Hematopoietic multipotent progenitor cell (in vitro differentiated cells): ENCODE measurements around the gene PLEKHO2. TPM values are rescaled to one million over a fixed set of nuclear protein-coding genes. Genes with fewer than 3 reads are reported as not detected.
"Not testable (repeated sequence)": the region's sequence is repeated elsewhere in the genome, so short reads cannot be mapped to it uniquely, and the experiment has no call there.

Experiments
- DNase-seq, 3 donors: peaks; one replicate each; pipeline ENCODE4 v3.0.0-alpha.2; 2011 to 2015; ENCODE audit warnings: low read depth in 2 of 3, low spot score in 2 of 3
- total RNA-seq: library from RNA; depleted of rRNA; stranded (reverse); fragments of >200 nt; gene quantifications from one replicate; pipeline ENCODE4 v1.2.3, GENCODE V29; 2012

PLEKHO2 gene, protein sequence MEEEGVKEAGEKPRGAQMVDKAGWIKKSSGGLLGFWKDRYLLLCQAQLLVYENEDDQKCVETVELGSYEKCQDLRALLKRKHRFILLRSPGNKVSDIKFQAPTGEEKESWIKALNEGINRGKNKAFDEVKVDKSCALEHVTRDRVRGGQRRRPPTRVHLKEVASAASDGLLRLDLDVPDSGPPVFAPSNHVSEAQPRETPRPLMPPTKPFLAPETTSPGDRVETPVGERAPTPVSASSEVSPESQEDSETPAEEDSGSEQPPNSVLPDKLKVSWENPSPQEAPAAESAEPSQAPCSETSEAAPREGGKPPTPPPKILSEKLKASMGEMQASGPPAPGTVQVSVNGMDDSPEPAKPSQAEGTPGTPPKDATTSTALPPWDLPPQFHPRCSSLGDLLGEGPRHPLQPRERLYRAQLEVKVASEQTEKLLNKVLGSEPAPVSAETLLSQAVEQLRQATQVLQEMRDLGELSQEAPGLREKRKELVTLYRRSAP
- 45.8 TPM for total RNA-seq

DNA sequence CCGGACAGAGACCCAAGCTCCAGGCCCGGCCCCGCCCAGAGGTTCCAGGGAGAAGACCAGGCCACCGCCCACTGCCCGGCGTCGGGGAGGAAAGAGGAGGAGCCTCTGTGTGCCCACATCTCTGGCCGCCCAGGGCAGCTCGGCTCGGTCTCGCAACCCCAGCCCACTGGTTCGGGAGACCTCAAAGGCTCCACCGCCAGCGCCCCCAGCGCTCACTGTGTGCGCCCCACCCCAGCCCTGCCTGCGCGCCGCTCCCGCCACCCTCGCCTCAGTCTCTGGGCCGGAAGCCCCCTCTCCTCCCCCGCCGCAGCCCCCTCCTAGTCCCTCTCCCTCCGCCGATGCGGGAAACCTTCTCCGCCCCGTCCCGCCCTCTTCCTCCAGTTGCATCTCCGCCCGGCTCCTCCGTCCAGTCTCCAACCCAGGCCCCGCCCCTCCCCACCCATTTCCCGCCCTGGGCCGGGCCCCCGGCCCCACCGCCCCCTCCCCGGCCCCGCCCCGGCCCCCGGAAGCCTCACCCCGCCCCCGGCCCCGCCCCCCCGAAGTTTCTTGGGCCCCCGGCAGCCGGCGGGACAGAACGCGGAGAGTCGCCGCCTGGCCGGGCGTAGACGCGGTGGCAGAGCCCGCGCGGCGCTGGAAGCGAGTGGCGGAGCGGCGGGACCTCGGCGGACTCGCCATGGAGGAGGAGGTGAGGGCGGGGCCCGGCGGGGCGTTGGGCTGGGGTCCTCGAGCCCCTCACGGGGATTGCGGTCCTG, at the start of gene PLEKHO2:
PLEKHO2 (plus strand) TSS at position 572 of the 752 bp plus-strand sequence; CDS start at position 674, 102 bp downstream.
- DNase-seq, result peak; percentile 66 to 98 (median 98)

DNA sequence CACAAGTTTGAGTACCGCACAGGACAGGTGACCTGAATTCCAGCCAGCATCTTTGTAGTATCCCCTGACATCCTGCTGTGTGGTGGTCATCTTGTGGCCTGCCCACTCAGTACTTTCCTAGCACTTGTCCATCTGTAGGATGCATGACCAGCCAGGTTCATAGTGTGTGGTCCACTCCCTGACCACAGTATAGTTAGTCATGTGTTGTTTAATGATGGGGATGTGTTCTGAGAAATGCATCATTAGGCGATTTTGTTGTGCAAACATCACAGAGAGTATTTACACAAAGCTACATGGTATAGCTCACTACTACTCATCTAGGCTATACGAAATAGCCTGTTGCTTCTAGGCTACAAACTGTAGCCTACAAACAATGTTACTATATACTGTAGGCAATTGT, 49.4 kb upstream of the PLEKHO2 start:
- no peak for DNase-seq

DNA sequence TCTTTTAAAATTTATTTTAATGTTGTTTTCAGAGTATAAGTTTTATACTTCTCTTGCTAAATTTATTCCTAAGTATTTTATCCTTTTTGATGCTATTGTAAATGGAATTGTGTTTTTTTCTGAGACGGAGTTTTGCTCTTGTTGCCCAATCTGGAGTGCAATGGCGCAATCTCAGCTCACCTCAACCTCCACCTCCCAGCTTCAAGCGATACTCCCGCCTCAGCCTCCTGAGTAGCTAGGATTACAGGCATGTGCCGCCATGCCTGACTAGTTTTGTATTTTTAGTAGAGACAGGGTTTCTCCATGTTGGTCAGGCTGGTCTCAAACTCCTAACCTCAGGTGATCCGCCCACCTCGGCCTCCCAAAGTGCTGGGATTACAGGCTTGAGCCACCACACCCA, 46.4 kb upstream of the PLEKHO2 start:
- not testable (repeated sequence) for DNase-seq

DNA sequence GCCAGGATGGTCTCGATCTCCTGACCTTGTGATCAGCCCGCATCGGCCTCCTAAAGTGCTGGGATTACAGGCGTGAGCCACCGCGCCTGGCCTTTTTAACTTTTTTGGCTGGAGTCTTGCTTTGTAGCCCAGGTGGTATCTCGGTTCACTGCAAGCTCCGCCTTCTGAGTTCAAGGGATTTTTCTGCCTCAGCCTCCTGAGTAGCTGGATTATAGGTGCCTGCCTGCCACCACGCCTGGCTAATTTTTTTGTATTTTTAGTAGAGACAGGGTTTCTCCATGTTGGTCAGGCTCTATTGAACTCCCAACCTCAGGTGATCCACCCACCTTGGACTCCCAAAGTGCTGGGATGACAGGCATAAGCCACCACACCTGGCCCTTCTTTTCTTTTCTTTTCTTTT, 45.8 kb upstream of the PLEKHO2 start:
- DNase-seq, result not testable (repeated sequence)

DNA sequence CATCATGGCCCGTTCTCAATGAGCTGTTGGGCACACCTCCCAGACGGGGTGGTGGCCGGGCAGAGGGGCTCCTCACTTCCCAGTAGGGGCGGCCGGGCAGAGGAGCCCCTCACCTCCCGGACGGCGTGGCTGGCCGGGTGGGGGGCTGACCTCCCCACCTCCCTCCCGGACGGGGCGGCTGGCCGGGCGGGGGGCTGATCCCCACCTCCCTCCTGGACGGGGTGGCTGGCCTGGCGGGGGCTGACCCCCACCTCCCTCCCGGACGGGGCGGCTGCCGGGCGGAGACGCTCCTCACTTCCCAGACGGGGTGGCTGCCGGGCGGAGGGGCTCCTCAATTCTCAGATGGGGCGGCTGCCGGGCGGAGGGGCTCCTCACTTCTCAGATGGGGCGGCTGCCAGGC, 42.8 kb upstream of the PLEKHO2 start:
- DNase-seq, result not testable (repeated sequence)

DNA sequence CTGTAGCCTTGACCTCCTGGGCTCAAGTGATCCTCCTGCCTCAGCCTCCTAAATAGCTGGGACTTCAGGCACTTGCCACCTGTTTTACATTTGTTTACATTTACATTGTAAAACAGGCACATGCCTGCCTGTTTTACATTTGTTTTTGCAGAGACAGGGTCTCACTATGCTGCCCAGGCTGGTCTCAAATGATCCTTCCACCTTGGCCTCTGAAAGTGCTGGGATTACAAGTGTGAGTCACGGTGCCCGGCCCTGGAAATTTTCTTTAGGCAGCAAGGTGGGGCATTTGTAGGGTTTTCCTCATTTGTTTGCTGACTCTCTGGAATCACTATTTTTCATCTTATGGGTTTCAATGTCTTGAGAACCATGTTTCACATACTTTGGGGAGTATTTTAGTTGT, 41.2 kb upstream of the PLEKHO2 start:
- no peak for DNase-seq

DNA sequence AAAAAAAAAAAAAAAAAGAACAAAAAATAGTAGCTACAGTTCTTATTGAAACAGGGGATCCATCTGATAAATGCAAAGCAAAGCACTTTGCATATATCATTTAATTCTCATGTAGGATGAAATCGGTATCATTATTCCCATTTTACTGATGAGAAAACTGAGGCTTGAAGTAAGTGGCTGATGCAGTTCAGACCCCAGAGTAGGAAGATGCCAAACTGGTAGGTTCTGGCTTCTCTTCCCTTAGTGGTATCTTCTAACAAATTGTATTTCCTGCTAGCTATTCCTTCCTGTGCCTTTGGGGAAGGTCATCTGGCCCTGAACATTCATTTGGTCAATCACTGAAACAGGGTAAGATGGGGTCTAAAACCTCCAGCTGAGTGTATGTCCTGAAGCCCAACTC, 38.2 kb upstream of the PLEKHO2 start:
- no peak for DNase-seq

DNA sequence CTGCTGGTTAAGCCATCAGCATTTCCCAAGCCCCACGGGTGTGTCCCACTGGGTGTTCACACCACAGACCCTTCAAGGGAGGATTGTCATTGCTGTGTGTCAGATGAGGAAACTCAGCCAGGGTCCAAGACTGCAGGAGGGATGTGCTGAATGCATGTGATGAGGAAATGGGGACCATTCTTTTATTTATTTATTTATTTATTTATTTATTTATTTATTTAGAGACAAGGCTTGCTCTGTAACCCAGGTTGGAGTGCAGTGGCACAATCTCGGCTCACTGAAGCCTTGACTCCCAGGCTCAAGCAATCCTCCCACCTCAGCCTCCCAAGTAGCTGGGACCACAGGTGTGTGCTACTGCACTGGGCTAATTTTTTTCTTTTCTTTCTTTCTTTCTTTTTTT, 37.1 kb upstream of the PLEKHO2 start:
- no peak for DNase-seq

DNA sequence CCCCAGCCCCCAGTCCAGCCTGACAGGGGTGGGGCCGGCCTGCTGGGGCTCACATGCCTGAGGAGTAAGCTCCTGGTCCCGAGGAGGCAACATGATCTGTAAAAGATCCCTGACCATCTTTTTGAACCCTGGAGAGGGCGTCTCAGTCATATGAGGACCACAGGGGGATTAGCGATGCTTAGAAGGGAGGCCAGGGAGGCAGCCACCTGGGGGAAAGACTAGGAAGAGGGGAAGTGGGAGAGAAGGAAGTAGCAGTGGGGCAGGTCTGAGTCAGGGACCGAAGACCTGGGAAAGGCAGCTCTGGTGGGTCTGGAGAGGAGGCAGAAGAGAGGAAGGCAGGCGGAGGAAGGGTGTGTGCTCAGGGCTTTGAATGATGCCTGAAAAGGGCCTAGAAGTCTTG, 35.2 kb upstream of the PLEKHO2 start:
- no peak for DNase-seq

DNA sequence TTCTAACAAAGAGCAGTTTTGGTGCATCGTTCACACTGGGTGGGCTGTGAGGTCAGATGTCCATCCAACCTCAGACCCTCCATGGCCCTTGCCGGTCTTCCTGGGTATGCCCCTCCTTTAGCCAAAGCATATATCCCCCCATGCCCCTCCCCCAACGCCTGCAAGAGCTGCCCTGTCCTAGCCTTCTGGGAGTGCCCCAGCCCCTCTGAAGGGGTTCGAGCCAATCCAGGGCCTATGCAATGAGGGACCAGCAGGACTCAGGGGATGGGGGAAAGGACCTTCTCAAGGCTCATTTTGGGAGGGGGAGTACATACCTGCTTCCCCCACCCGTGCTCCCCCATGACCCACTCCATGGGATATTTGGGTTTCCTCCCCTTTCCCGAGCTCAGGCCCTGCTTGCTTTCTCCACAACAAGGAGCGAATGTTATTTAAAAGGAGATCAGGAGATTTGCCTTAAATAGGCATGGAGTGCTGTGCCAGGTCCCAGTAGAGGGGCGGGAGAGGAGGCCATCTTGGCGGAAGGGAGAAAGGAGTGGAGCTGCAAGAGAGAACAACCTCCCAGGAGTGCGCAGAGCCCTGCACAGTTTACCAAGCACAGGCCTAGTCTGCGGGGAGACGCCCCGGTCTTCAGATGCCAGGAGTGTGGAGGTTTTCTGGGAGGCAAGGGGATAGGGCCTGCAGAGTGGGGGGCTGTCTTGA, 34.5 kb upstream of the PLEKHO2 start:
- DNase-seq, result no peak

DNA sequence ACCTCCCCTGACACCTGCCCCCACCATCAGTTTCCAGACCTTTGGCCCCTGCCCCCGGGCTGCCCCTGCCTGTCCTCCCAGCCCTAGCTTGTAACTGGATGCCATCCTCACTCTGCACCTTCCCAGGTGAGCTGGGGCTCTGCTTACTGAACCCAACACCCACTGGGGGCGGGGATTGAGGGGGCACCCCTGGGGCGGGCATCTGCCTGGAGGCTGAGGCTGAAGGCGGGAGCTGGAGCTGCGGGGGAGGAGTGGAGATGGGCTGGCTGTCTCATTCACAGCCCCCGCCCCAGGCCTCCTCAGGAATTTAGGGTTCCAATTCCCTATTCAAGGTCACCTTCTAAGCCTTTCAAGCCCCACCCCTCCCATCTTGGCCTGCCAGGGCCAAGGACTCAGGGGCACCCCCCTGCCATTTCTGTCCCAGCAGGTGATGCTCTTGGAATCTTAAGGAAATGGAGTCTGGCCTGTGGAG, 33.9 kb upstream of the PLEKHO2 start:
- DNase-seq, result no peak

DNA sequence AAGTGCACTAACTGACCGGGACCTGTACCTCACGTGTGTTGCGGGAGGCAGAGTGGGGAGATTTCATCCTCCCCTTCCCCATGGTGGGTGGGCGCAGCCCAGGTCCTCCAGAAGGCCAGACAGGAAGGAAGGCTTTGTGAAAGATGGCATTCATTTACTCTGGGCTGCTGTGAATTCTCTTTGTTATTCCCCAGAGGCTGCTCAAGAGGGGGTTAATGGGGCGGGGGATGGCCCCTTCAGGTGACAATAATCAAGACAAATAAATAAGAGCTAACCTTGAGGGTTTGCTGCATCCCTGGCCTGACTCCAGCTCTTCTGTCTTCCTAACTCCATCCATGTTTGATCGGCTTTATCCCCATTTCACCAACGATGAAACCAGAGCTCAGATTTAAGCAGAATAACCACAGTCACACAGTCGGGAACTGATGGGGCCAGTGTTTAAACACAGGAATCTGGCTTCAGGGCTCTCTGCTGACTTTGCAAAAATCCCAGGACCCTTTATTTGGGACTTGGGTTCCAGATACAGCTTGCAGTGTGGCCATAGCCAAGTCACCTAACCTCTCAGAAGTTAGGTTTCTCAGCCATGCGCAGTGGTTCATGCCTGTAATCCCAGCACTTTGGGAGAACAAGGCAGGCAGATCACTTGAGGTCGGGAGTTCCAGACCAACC, 32.8 kb upstream of the PLEKHO2 start:
- no peak for DNase-seq

DNA sequence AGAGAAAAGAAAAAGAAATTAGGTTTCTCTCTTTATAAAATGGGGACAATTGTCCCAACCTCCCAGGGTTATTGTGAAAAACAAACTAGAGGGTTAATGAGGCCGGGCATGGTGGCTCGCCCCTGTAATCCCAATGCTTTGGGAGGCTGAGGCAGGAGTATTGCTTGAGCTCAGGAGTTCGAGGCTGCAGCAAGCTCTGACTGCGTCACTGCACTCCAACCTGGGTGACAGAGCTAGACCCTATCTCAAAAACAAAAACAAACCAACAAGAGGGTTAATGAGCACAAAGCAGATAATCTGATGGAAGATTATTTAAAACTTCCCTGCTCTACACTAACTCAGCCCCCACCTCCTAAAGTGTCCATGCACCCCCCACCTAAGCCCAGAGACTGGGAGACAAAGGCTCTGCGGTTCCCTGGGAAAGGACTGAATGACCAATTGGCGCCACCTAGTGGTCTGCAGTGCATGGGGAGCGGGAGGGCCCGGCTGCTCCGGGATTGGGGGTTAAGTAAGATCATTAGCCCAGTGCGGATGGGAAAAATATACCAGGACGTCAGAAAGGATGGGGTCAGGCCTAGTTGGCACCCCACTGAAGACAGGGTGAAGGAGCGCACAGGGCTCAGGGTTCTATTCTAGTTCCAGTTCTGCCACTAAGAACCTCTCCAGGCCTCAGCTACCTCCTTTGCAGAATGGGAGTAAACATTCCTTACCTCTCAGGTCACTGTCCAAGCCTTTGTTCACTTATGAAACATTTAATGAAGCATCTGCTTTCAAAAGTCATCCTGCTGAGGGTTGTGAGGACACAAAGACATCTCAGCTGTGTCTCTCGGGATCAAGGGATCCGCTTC, 31.8 kb upstream of the PLEKHO2 start:
- DNase-seq, result peak; percentile 41 to 68 (median 59)

DNA sequence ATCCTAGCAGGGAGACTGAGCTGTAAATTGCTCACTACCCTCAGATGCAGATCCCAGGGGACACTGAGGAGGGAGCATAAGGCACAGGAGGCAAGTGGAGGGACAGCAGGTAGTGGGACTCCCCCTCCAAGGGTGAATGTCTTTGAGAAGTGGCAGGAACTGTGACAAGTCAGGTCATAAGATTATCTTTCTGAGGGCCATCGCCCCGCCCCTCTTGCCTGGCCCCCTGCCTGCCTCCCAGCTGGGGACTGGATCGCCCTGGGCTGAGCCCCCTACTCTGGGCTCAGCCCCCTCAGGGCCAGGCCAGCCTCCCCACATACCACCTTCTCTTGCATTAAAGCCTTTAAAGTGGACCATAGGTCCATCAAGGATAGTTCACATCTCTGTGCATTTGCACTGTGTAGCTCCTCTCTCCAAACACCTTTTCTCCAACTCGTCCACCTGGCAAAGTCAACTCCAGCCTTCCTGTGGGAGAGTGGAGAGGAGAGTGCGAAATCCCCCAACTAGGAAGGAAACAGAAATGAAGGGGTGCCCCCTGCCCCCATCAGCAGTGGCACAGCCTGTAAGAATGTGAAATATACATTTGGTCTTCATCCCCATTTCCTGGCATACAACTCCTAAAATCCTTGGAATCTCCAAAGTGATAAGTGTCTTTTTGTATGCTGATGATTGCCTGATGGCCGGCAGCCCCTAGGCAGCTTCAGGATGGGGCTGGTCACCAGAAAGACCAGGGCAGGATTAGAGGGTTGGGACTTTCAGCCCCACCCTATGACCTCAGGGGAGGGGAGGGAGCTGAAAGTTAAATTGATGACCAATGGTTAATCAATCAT, 31.0 kb upstream of the PLEKHO2 start:
- no peak for DNase-seq

DNA sequence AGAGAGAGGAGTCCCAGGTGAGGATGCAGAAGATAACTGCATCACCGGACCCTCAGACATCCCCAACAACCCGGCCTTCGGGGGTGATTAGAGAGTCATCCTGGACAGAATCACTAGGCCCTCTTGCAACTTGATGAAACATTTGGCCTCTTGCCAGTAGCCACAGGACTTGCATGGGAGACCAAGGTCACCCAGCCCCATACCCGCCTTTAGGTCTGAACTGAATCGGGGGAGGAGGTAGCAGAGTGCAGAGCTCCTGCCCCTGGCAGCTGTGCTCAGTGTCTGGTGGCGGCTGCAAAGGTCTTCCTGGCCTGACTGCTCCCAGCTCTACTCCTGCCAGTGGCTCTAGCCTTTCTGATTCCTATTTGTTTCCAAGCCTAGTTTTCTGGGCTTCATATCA, 28.6 kb upstream of the PLEKHO2 start:
- DNase-seq, result peak in 1 of 3 donors; percentile 27

DNA sequence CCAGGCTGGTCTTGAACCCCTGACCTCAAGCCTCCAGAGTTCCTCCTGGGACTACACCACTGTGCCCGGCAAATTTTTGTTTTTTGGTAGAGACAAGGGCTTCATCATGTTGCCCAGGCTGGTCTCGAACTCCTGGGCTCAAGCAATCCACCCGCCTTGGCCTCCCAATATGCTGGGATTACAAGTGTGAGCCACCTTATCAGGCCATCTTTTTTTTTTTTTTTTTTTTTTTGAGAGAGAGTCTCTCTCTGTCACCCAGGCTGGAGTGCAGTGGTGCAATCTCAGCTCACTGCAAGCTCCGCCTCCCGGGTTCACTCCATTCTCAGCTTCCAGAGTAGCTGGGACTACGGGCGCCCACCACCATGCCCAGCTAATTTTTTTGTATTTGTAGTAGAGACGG, 27.4 kb upstream of the PLEKHO2 start:
- DNase-seq, result not testable (repeated sequence)

DNA sequence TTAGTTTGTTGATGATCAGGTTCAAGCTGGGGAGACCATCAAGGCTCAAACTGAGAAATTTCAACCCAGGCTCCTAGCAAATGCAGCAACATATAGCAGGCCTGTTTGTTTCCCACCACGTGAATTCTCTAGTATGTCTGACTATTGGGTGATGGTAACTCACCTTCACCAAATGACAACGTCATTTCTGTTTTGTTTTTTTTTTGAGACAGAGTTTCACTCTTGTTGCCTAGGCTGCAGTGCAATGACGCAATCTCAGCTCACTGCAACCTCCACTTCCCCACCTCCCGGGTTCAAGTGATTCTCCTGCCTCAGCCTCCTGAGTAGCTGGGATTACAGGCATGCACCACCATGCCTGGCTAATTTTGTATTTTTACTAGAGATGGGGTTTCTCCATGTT, 26.8 kb upstream of the PLEKHO2 start:
- DNase-seq, result not testable (repeated sequence)

DNA sequence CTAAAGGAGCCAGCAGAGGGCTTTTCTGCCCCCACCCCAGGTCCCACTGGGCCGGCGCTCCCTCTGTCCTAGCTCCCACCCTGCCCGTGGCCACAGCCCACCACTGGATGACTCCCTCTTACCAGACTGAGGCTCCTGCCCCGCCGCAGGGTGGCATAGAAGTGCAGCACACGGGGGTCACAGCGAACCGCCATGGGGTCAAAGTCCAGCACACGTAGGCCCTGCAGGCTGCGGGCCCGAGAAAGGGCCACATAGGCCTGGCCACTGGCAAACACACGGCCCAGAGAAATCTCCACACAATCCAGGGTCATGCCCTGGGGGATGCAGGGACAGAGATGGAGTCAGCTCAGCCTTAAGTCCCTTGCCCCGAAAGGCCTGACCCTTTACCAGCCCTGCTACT, 25.3 kb upstream of the PLEKHO2 start:
- no peak for DNase-seq
